ENCODE data around the gene NKX2-8.

NKX2-8 gene

GRCh38 chr14:36582011-36582873 is at the start of gene NKX2-8:
TSS of gene NKX2-8 (minus strand) at chr14:36582614. CDS start at chr14:36582389, 225 bp downstream.
- peak within 1 kb of the TSS; percentile 42; the same call in 1 of the 2 replicates for H3K27ac ChIP-seq
- no peak for TF ChIP-seq CTCF (conservative IDR thresholded peaks at IDR 0.05)

- H3K27ac ChIP-seq = no peak overlapping the region
- TF ChIP-seq CTCF (conservative IDR thresholded peaks at IDR 0.05) = no peak
These were observed 45.6 kb upstream of the NKX2-8 start for GRCh38 chr14:36627981-36628380.

- no peak overlapping the region for H3K27ac ChIP-seq
- TF ChIP-seq CTCF (conservative IDR thresholded peaks at IDR 0.05) = no peak
These were observed 43.7 kb upstream of the NKX2-8 start for GRCh38 chr14:36626151-36626550.

- no peak for TF ChIP-seq CTCF (conservative IDR thresholded peaks at IDR 0.05)
- H3K27ac ChIP-seq = no peak overlapping the region
These were observed 43.0 kb upstream of the NKX2-8 start for GRCh38 chr14:36625436-36625835.

- no peak overlapping the region for H3K27ac ChIP-seq
- TF ChIP-seq CTCF (conservative IDR thresholded peaks at IDR 0.05) = no peak
These were observed 42.6 kb upstream of the NKX2-8 start for GRCh38 chr14:36625014-36625413.

GRCh38 chr14:36619853-36620252 is 37.4 kb upstream of the NKX2-8 start:
- TF ChIP-seq CTCF (conservative IDR thresholded peaks at IDR 0.05) = no peak
- no peak overlapping the region for H3K27ac ChIP-seq

GRCh38 chr14:36619131-36619530 is 36.7 kb upstream of the NKX2-8 start:
- no peak overlapping the region for H3K27ac ChIP-seq

More at GRCh38 chr14:36619131-36619530, 36.7 kb upstream of the NKX2-8 start:
- no peak for TF ChIP-seq CTCF (conservative IDR thresholded peaks at IDR 0.05)

Data from VCaP (cell line).